Thyroid gland (tissue), 4 donors: ENCODE data around the gene THAP8. TPM values are rescaled to one million over a fixed set of nuclear protein-coding genes. Genes with fewer than 3 reads are reported as not detected.

Experiments used
- total RNA-seq, 4 donors: library from RNA; depleted of rRNA; stranded (reverse); fragments of >200 nt; gene quantifications; one replicate each; pipeline ENCODE4 v1.2.3, GENCODE V29; 2016

Gene THAP8
- total RNA-seq, 4 donors from 2014 or later: 5.0 to 14.2 (median 10.1) TPM

Other genes starting within 250 kb of the THAP8 start
- gene PRODH2, start 241.4 kb downstream of the THAP8 start, total RNA-seq: not detected
- not detected for gene NPHS1, start 201.8 kb downstream of the THAP8 start, total RNA-seq
- gene KIRREL2, start 197.4 kb downstream of the THAP8 start, total RNA-seq: under 1 TPM in 2 of 4 donors, not detected in 2; 0.20 to 0.33 TPM
- gene APLP1, start 185.7 kb downstream of the THAP8 start, total RNA-seq: 1 to 10 TPM in 2 of 4 donors, under 1 TPM in 2; 0.67 to 5.3 (median 2.8) TPM
- gene NFKBID, start 153.7 kb downstream of the THAP8 start, total RNA-seq: 10 to 100 TPM in 3 of 4 donors, 1 to 10 TPM in 1; 7.0 to 56.7 (median 16.9) TPM
- 1 to 10 TPM in 2 of 4 donors, not detected in 2; 1.4 to 4.4 TPM for gene HCST, start 151.8 kb downstream of the THAP8 start, total RNA-seq
- gene TYROBP, start 146.0 kb downstream of the THAP8 start, total RNA-seq: 10 to 100 TPM; 10.1 to 80.4 (median 27.5) TPM
- 10 to 100 TPM in 3 of 4 donors, 1 to 10 TPM in 1; 7.1 to 15.5 (median 11.1) TPM for gene LRFN3, start 117.9 kb downstream of the THAP8 start, total RNA-seq
- gene SDHAF1, start 59.1 kb downstream of the THAP8 start, total RNA-seq: 10 to 100 TPM; 51.4 to 96.8 (median 66.7) TPM
- 10 to 100 TPM in 3 of 4 donors, 1 to 10 TPM in 1; 9.7 to 15.4 (median 12.6) TPM for gene SYNE4, start 45.5 kb downstream of the THAP8 start, total RNA-seq
- 10 to 100 TPM; 15.4 to 60.9 (median 32.0) TPM for gene ALKBH6, start 40.1 kb downstream of the THAP8 start, total RNA-seq
- 1 to 10 TPM; 1.9 to 3.8 (median 2.9) TPM for gene CLIP3, start 21.4 kb downstream of the THAP8 start, total RNA-seq
- 1 to 10 TPM in 1 of 4 donors, under 1 TPM in 3; 0.78 to 1.8 (median 0.84) TPM for gene WDR62, start 612 bp upstream of the THAP8 start, total RNA-seq
- not detected for gene OVOL3, start 56.9 kb upstream of the THAP8 start, total RNA-seq
- 100 to 1,000 TPM in 1 of 4 donors, 10 to 100 TPM in 3; 53.7 to 101 (median 76.9) TPM for gene POLR2I, start 60.6 kb upstream of the THAP8 start, total RNA-seq
- gene TBCB, start 61.2 kb upstream of the THAP8 start, total RNA-seq: 100 to 1,000 TPM in 2 of 4 donors, 10 to 100 TPM in 2; 57.2 to 143 (median 104) TPM
- gene CAPNS1, start 85.8 kb upstream of the THAP8 start, total RNA-seq: 100 to 1,000 TPM; 153 to 179 (median 166) TPM
- 10 to 100 TPM in 3 of 4 donors, 1 to 10 TPM in 1; 8.0 to 36.7 (median 21.2) TPM for gene COX7A1, start 98.2 kb upstream of the THAP8 start, total RNA-seq
- 10 to 100 TPM in 1 of 4 donors, 1 to 10 TPM in 3; 7.2 to 13.1 (median 7.4) TPM for gene ZNF565, start 160.4 kb upstream of the THAP8 start, total RNA-seq
- gene ZNF146, start 160.8 kb upstream of the THAP8 start, total RNA-seq: 100 to 1,000 TPM in 1 of 4 donors, 10 to 100 TPM in 3; 69.6 to 127 (median 79.7) TPM